WTC11 (cell line): ENCODE measurements around the gene RBFOX2.

Source experiments
- JUN ChIP-seq: sonication (generic); formaldehyde crosslinking; IDR thresholded peaks from 2 replicates; pipeline ENCODE4 v1.8.0; 2023; ENCODE audit warnings: mild to moderate bottlenecking, missing genetic modification reagents
- TCF7 ChIP-seq: sonication (generic); formaldehyde crosslinking; IDR thresholded peaks from 2 replicates; pipeline ENCODE4 v1.8.0; 2022; ENCODE audit warnings: mild to moderate bottlenecking, low read depth, missing genetic modification reagents, moderate library complexity
- ZNF416 ChIP-seq: fragments of 250-450 bp; sonication (Bioruptor Pico); IDR thresholded peaks from 2 replicates; pipeline ENCODE4 v1.9.0; 2021; ENCODE audit warnings: mild to moderate bottlenecking, inconsistent platforms

- TF ChIP-seq ZNF416 (CRISPR knock-in tag) (no peak), TCF7 (CRISPR knock-in tag) (no peak), JUN (CRISPR knock-in tag) (no peak)
These were observed 78.4 kb downstream of the RBFOX2 start for GRCh38 chr22:35950262-35950661.
